Cerebellar nuclear complex (tissue), 1 donor: ENCODE measurements around the gene REEP5.

ENCODE experiments used
- DNase-seq, 2 experiments: peaks; one replicate each; lab custom pipeline; 2025; lab: John Stamatoyannopoulos, UW

Gene REEP5

GRCh38 chr5:112833971-112834370, 88.1 kb downstream of the REEP5 start:
- DNase-seq, result no peak

- no peak for DNase-seq
Measured at GRCh38 chr5:112830378-112830777, 91.6 kb downstream of the REEP5 start.
